ENCODE data around the gene SPATA33.
"Not testable (repeated sequence)": the region's sequence is repeated elsewhere in the genome, so short reads cannot be mapped to it uniquely, and the experiment has no call there.

Gene SPATA33

DNA sequence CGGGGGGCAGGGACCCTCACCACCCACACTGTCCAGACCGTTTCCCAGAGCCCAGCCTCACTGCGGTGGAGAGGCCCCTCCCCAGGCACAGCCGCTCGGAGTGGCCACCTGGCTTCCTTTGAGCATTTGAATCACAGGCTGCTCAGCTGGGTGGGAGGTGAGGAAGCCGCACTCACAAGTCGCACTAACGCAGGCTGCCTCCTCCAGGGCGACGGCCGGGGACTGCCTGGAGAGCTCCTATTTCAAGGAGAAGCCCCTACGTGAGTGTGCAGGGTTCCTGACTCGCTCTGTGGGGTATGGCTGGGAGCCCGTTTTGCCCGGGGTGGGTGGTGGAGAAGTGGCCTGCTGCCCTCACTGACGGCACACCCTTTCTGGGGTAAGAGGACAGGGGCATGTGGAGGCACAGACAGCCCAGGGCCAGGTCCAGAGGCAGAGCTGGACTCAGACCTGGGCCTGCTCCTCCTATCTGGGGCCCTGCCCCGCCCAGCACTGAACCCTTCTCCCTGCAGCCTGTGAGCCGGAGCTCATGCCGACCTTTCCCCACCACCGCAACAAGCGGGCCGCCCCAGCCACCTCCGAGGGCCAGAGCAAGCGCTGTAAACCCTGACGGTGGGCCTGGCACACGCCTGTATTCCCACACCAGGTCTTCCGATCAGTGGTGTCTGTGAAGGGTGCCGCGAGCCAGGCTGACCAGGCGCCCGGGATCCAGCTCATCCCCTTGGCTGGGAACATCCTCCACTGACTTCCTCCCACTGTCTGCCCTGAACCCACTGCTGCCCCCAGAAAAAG is 37.6 kb downstream of the SPATA33 start:
- no peak for DNase-seq

- DNase-seq, result no peak
Measured at GRCh38 chr16:89695875-89696669, 38.4 kb downstream of the SPATA33 start.

GRCh38 chr16:89696670-89697128 is 39.1 kb downstream of the SPATA33 start:
- no peak for DNase-seq

GRCh38 chr16:89697161-89697615 is 39.6 kb downstream of the SPATA33 start:
- no peak for DNase-seq

- DNase-seq, result no peak
Measured at GRCh38 chr16:89697616-89698331, 40.1 kb downstream of the SPATA33 start.

DNA sequence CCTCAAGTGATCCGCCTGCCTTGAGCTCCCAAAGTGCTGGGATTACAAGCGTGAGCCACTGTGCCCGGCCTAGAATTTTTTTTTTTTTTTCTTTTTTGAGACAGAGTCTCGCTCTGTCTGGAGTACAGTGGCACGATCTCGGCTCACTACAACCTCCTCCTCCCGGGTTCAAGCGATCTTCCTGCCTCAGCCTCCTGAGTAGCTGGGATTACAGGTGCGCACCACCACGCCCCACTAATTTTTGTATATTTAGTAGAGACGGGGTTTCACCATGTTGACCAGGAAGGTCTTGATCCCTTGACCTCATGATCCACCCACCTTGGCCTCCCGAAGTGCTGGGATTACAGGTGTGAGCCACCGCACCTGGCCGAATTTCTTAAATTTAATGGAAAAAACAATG is 41.1 kb downstream of the SPATA33 start:
- DNase-seq, result not testable (repeated sequence)

GRCh38 chr16:89699629-89700099 is 42.0 kb downstream of the SPATA33 start:
- DNase-seq, result not testable (repeated sequence)

DNA sequence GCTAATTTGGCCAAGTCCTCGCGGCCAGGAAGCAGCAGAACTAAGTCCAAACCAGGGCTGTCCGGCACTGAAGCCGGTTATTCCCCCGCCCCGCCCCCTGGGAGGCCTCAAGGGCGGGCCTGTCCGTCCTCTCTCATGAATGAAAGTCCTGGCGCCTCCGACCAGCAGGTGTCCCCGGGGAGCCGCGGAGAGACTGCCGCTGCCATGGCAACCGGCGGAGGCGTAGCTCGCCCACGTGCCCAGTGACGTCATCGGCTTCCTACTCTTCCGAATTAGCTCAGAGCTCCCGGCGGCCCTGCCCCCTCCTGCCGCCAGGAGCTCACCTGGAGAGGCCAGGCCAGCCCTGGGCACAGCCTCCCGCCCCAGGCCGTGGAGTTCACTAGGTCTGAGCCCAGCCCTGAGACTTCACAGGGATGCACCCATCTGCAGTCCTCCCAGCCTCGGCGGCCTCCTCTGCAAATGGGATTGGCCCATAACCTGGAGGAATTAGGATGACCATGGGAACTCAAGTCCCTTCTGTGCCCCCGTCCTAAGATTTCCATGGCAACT is 42.5 kb downstream of the SPATA33 start:
- DNase-seq, result peak; percentile 99

- DNase-seq, result peak; percentile 88
Measured at GRCh38 chr16:89700649-89701424, 43.2 kb downstream of the SPATA33 start.

- peak; percentile 97 for DNase-seq
Measured at GRCh38 chr16:89701425-89702406, 44.1 kb downstream of the SPATA33 start, which contains the start of gene SPATA2L. Gene SPATA2L (minus strand): TSS chr16:89701705. CDS start chr16:89701232, 473 bp downstream.

DNA sequence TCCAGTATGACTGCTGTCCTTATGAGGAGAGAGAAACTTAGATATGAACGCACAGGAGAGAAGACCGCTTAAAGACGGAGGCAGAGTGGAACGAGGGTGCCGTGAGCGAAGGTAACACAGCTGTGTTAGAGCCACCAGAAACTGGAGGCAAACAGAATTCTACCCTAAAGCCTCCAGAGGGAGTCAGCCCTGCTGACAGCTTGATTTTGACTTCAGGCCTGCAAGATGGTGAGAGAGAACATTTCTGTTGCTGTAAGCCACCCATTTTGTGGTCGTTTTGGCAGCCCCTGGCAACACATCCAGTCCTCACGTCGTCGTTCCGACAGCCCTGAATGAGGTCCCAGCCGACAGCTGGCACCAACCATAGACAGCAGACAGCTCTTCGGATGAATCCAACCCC is 46.6 kb downstream of the SPATA33 start:
- no peak for DNase-seq

DNA sequence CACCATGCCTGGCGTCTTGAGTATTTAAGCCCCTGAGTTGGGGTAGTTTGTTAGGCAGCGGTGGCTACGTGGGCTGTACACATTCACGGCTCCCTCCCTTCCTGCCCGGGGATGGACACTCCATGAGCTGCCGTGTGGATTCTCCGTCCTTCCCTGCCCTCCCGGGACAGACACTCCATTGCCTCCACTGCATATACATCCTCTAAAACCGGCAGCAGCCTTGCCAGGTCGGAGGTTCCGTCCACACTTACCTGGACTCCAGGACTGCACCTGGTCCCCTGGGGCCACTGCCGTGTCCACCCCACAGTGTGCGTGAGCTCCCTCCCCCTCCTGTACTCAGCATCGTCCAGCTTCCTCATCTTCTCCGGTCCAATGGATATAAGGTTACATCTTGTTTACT is 47.4 kb downstream of the SPATA33 start:
- DNase-seq, result peak; percentile 41

DNA sequence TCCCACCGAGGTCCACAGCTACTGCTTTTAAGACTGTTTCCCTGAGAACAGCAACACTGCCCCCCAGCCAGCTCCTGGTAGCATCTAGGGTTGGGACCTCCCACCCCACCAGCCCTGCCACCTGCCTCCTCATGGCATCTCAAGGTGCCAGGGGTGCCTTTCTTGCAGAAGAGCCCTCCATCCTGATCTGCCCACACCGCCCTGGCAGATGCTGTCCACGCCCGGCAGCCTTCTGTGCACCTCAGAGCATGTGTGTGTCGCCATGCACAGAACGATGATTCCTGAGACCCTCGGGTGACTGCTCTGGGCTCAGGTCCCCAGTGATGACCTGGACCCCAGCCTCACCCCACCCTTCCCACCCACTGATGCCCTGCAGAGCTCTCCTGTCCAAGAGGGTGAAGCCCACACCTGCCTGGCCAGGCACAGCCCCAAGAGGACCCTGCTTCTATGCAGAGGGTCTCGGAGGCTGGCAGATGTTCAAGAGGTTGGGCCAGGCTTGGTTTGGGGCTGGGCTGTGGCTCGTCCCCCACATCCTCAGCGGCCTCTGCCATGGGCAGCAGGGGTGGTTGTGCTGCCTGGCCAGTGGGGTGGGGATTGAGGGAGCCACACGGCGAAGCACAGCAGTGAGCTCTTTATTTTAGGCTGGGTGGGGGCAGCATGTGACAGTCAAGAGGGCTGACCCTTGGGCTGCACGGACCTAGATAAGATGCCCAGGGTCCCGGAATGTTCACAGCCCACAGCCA is 49.1 kb downstream of the SPATA33 start:
- no peak for DNase-seq

GRCh38 chr16:89707695-89708094 is 50.1 kb downstream of the SPATA33 start:
- no peak for DNase-seq

DNA sequence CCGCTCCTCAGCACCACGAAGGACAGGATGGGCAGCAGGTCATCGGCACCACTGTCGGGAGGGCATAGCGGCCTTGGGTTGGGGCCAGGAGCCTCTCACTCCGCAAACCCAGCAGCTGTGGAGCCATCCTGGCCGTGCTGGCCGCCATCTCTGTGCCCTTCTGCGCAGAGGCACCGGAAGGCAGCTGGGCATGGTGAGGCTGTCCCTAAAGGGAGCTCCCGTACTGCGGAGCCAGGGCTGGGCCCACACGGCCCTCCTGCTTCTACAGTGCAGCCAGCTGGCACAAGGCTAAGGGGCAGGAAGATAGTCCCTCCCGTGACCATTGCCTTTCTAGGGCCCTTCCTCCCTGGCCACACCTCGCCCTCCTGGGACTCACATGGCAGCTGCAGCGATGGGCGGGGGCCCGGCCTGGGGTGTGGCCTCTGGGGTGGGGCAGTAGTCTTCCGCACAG is 50.9 kb downstream of the SPATA33 start:
- no peak for DNase-seq

DNA sequence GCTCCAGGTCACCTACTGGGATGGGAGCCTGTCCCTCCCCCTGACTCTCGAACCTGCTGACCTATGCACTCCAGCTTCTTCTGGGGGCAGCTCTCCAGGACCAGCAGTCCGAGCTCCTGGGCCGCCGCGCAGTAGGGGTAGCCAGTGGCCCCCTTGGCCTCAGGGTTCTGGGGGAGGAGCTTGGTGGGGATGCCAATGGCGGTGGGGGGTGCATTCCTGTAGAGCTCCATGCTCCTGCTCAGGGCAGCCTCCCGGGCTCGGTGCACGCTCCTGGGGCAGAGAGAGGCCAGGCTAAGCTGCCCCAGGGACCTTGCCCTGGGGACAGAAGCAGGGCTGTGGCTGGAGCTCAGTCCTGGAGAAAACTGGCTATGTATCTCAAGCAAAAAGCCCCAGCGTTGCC is 51.5 kb downstream of the SPATA33 start:
- DNase-seq, result no peak

- no peak for DNase-seq
Measured at GRCh38 chr16:89709716-89710432, 52.2 kb downstream of the SPATA33 start.

DNA sequence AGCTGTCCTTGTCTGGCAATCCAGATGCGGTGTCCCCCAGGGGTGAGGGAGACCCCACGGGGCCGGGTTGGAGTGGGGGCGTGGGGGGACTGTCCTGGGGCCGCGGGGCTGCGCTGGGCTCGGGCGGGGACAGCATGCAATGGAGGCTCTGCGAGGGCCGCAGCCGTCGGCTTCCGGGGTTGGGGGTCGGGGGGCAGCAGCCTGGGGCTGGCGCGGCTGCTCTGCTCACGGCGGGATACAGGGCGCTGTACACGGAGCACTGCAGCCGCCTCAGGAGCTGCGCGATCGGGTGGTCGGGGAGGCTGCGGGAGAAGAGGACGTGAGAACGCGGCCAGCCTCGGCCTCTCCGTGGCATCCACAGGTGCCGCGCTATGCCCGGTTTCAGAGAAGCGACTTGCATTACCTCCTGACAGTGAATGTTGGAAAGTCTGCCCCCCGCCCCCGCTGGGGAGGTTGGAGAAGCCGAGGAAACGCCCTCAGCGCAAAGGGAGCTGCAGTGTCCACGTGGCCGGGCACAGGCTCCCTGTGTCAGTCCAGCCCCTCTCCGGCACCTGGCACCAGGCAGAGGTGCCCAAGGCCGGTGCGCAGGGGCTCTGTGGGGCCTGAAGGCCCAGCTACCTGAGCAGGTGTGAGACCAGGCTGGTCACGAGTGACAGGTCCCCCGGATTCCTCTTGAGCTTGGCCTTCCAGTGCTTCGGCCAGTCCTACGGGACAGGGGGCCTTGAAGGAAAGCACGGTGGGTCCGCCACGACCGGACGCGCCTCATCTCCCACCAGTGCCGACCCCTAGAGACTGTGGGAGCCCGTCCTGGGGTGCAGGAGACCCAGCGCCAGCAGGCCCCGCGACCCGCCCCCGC is 53.3 kb downstream of the SPATA33 start:
- peak; percentile 30 for DNase-seq

Measured in DMS53 (cell line).